ENCODE data around the gene SPP2.

The SPP2 gene

DNA sequence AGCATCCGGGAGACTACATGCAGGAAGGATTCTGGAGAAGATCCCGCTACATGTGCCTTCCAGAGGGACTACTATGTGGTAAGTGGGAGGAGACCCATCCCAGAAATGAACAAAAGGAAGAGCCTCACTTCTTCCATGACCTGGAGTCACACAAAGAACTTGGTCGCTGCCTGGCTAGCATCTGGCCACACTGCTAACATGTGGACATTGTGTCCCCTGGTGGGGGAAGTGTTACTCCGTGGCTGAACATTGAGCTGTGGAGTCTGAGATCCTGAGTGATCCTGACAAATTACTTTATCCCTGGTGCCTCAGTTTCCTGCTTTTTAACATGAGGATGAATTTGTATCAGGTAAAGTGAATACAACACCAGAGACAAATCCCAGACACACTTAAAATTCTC, 8.4 kb downstream of the SPP2 start:
- Histone ChIP-seq H3K79me2 (ENCODE audit: insufficient read depth, low read length) (no peaks in the 10 kb centered on the region), H3K9me2 (ENCODE audit: low read depth, low read length) (no peaks in the 10 kb centered on the region), H3K27me3 (ENCODE audit: insufficient read depth, low read length) (no peaks in the 10 kb centered on the region), H3K9me3 (ENCODE audit: low read length) (no peaks in the 10 kb centered on the region), H3K4me2 (ENCODE audit: low read length) (no peak overlapping the region), H3K4me1 (ENCODE audit: insufficient read depth, low read length, severe bottlenecking) (no peaks in the 10 kb centered on the region), H3K4me3 (ENCODE audit: low read depth, low read length, poor library complexity, severe bottlenecking) (no peak overlapping the region), H4K20me1 (ENCODE audit: insufficient read depth, low read length) (no peaks in the 10 kb centered on the region), H3F3A (ENCODE audit: insufficient read depth, low read length) (no peaks in the 10 kb centered on the region), H3K36me3 (ENCODE audit: insufficient read depth, low read length) (no peaks in the 10 kb centered on the region), H3K27ac (ENCODE audit: low read depth, low read length, poor library complexity, severe bottlenecking) (no peak overlapping the region), H2AFZ (ENCODE audit: low read length) (no peak overlapping the region), H3K9ac (ENCODE audit: low read length) (no peak overlapping the region)
- TF ChIP-seq CTCF (IDR thresholded peaks at IDR 0.05; ENCODE audit: low read length) (no peak), EZH2 (IDR thresholded peaks at IDR 0.05; ENCODE audit: borderline replicate concordance, low read length) (no peak)

- H2AFZ ChIP-seq (ENCODE audit: low read length) = no peak overlapping the region
- no peaks in the 10 kb centered on the region for H3K36me3 ChIP-seq (ENCODE audit: insufficient read depth, low read length)
- no peaks in the 10 kb centered on the region for H3F3A ChIP-seq (ENCODE audit: insufficient read depth, low read length)
- no peaks in the 10 kb centered on the region for H3K9me2 ChIP-seq (ENCODE audit: low read depth, low read length)
- no peak overlapping the region for H3K9ac ChIP-seq (ENCODE audit: low read length)
- H3K79me2 ChIP-seq (ENCODE audit: insufficient read depth, low read length) = no peaks in the 10 kb centered on the region
- no peaks in the 10 kb centered on the region for H4K20me1 ChIP-seq (ENCODE audit: insufficient read depth, low read length)
- H3K4me2 ChIP-seq (ENCODE audit: low read length) = no peak overlapping the region
- no peaks in the 10 kb centered on the region for H3K9me3 ChIP-seq (ENCODE audit: low read length)
- TF ChIP-seq EZH2 (IDR thresholded peaks at IDR 0.05; ENCODE audit: borderline replicate concordance, low read length) = no peak
- no peak for TF ChIP-seq CTCF (IDR thresholded peaks at IDR 0.05; ENCODE audit: low read length)
- no peak overlapping the region for H3K4me3 ChIP-seq (ENCODE audit: low read depth, low read length, poor library complexity, severe bottlenecking)
- H3K27me3 ChIP-seq (ENCODE audit: insufficient read depth, low read length) = no peaks in the 10 kb centered on the region
- no peak overlapping the region for H3K27ac ChIP-seq (ENCODE audit: low read depth, low read length, poor library complexity, severe bottlenecking)
- H3K4me1 ChIP-seq (ENCODE audit: insufficient read depth, low read length, severe bottlenecking) = no peaks in the 10 kb centered on the region
These were observed 9.7 kb downstream of the SPP2 start for GRCh38 chr2:234060236-234060635.

GRCh38 chr2:234061624-234062257, 11.2 kb downstream of the SPP2 start:
- H4K20me1 ChIP-seq (ENCODE audit: insufficient read depth, low read length) = no peaks in the 10 kb centered on the region
- no peaks in the 10 kb centered on the region for H3K27me3 ChIP-seq (ENCODE audit: insufficient read depth, low read length)
- H3K4me1 ChIP-seq (ENCODE audit: insufficient read depth, low read length, severe bottlenecking) = no peaks in the 10 kb centered on the region
- H3K79me2 ChIP-seq (ENCODE audit: insufficient read depth, low read length) = no peaks in the 10 kb centered on the region
- no peak overlapping the region for H3K4me2 ChIP-seq (ENCODE audit: low read length)
- H3K36me3 ChIP-seq (ENCODE audit: insufficient read depth, low read length) = no peaks in the 10 kb centered on the region
- no peak overlapping the region for H3K9ac ChIP-seq (ENCODE audit: low read length)
- no peak overlapping the region for H3K27ac ChIP-seq (ENCODE audit: low read depth, low read length, poor library complexity, severe bottlenecking)
- no peaks in the 10 kb centered on the region for H3K9me3 ChIP-seq (ENCODE audit: low read length)
- no peak overlapping the region for H3K4me3 ChIP-seq (ENCODE audit: low read depth, low read length, poor library complexity, severe bottlenecking)
- no peaks in the 10 kb centered on the region for H3F3A ChIP-seq (ENCODE audit: insufficient read depth, low read length)
- no peaks in the 10 kb centered on the region for H3K9me2 ChIP-seq (ENCODE audit: low read depth, low read length)
- TF ChIP-seq EZH2 (IDR thresholded peaks at IDR 0.05; ENCODE audit: borderline replicate concordance, low read length) (no peak), CTCF (IDR thresholded peaks at IDR 0.05; ENCODE audit: low read length) (no peak)
- no peak overlapping the region for H2AFZ ChIP-seq (ENCODE audit: low read length)
